GM19438 (cell line): Measurements from ENCODE around the gene GRID1.
"Not testable (repeated sequence)": the region's sequence is repeated elsewhere in the genome, so short reads cannot be mapped to it uniquely, and the experiment has no call there.

Experiments used
- ATAC-seq: cut with Tn5 transposase; IDR thresholded peaks from one replicate; pipeline ENCODE4 v1.9.1; 2021; ENCODE audit warnings: low read depth; ENCODE audit not compliant: unreplicated experiment

Gene GRID1

GRCh38 chr10:86392723-86393094 lies 26.1 kb upstream of the GRID1 start:
- peak; percentile 50 for ATAC-seq

- ATAC-seq = peak; percentile 9
Measured at GRCh38 chr10:86391986-86392722, 25.6 kb upstream of the GRID1 start.

- no peak for ATAC-seq
Measured at GRCh38 chr10:86391236-86391840, 24.7 kb upstream of the GRID1 start.

GRCh38 chr10:86390337-86391120 lies 23.9 kb upstream of the GRID1 start:
- no peak for ATAC-seq

- ATAC-seq = peak; percentile 62
Measured at GRCh38 chr10:86389441-86390193, 23.0 kb upstream of the GRID1 start.

- not testable (repeated sequence) for ATAC-seq
Measured at GRCh38 chr10:86389109-86389440, 22.5 kb upstream of the GRID1 start.

GRCh38 chr10:86388119-86388704 lies 21.6 kb upstream of the GRID1 start:
- no peak for ATAC-seq

- ATAC-seq = no peak
Measured at GRCh38 chr10:86387178-86387794, 20.7 kb upstream of the GRID1 start.

- ATAC-seq = no peak
Measured at GRCh38 chr10:86385806-86386205, 19.2 kb upstream of the GRID1 start.

GRCh38 chr10:86377797-86378146 lies 11.2 kb upstream of the GRID1 start:
- ATAC-seq = no peak

- ATAC-seq = peak; percentile 95
Measured at GRCh38 chr10:86376852-86377796, 10.5 kb upstream of the GRID1 start.

GRCh38 chr10:86376403-86376802 lies 9.8 kb upstream of the GRID1 start:
- no peak for ATAC-seq

- no peak for ATAC-seq
Measured at GRCh38 chr10:86375204-86375603, 8.6 kb upstream of the GRID1 start.

- ATAC-seq = no peak
Measured at GRCh38 chr10:86374664-86375063, 8.1 kb upstream of the GRID1 start.

- no peak for ATAC-seq
Measured at GRCh38 chr10:86373828-86374227, 7.2 kb upstream of the GRID1 start.

GRCh38 chr10:86373251-86373650 lies 6.7 kb upstream of the GRID1 start:
- no peak for ATAC-seq

- no peak for ATAC-seq
Measured at GRCh38 chr10:86372784-86373239, 6.2 kb upstream of the GRID1 start.

GRCh38 chr10:86372119-86372783 lies 5.7 kb upstream of the GRID1 start:
- no peak for ATAC-seq

- ATAC-seq = no peak
Measured at GRCh38 chr10:86371691-86372090, 5.1 kb upstream of the GRID1 start.
